GM12878 (cell line): ENCODE data around the gene MTRR. TPM values are rescaled to one million over a fixed set of nuclear protein-coding genes. Genes with fewer than 3 reads are reported as not detected.

ENCODE experiments used
- CHD4 ChIP-seq: fragments of 200-600 bp; sonication (generic); IDR thresholded peaks from 2 replicates; pipeline ENCODE4 v1.6.1; 2016; ENCODE audit warnings: mild to moderate bottlenecking
- ESRRA ChIP-seq: IDR thresholded peaks from 2 replicates; pipeline ENCODE4 v1.6.1; 2012; ENCODE audit warnings: mild to moderate bottlenecking, low read length, improper control_type of control experiment
- GABPA ChIP-seq: IDR thresholded peaks from 2 replicates; pipeline ENCODE4 v1.6.1; 2014; ENCODE audit warnings: antibody characterized with exemption, low read depth, mild to moderate bottlenecking, inconsistent platforms
- IKZF1 ChIP-seq: fragments of 450-650 bp; conservative IDR thresholded peaks from 2 replicates; pipeline ENCODE4 v1.6.1; 2017; ENCODE audit warnings: antibody characterized with exemption, mild to moderate bottlenecking
- JUND ChIP-seq: IDR thresholded peaks from 2 replicates; pipeline ENCODE4 v1.6.1; 2012; ENCODE audit warnings: low read depth, mild to moderate bottlenecking, low read length, improper control_type of control experiment, moderate library complexity
- MLLT1 ChIP-seq: fragments of 450-650 bp; IDR thresholded peaks from 2 replicates; pipeline ENCODE4 v1.6.1; 2016; ENCODE audit warnings: mild to moderate bottlenecking
- NR2C1 ChIP-seq: fragments of 450-650 bp; IDR thresholded peaks from 2 replicates; pipeline ENCODE4 v1.6.1; 2017; ENCODE audit warnings: antibody characterized with exemption, mild to moderate bottlenecking, moderate library complexity
- REST ChIP-seq: IDR thresholded peaks from 2 replicates; pipeline ENCODE4 v1.6.1; 2012; ENCODE audit warnings: mild to moderate bottlenecking, low read depth, low read length
- SMARCA5 ChIP-seq: fragments of 450-650 bp; IDR thresholded peaks from 2 replicates; pipeline ENCODE4 v1.6.1; 2017; ENCODE audit warnings: mild to moderate bottlenecking
- ZNF592 ChIP-seq: fragments of 450-650 bp; IDR thresholded peaks from 2 replicates; pipeline ENCODE4 v1.6.1; 2017; ENCODE audit warnings: mild to moderate bottlenecking, moderate library complexity
- polyA plus RNA-seq, 11 experiments: library from polyadenylated mRNA; depleted of rRNA in 4 of 11; unstranded in 6 of 11; stranded (reverse) in 5 of 11; fragments of >200 nt; fragmentation: Nextera tagmentation in 4 of 11; fragmentation: Illumina TruSeq in 1 of 11; extraction: Ambion mirVana in 4 of 11; extraction: Trizol in 1 of 11; gene quantifications; 1 replicate in 1 of 11; 2 replicates in 10 of 11; pipeline versions ENCODE4 v1.2.1 to v1.2.3, GENCODE V29; 2011 to 2016; ENCODE audit warnings: inconsistent platforms in 2 of 11, missing spikeins in 2 of 11, low read depth in 1 of 11
- total RNA-seq, 4 experiments: library from RNA; depleted of rRNA in 3 of 4; stranded (reverse); fragments of >200 nt in 3 of 4; fragmentation: Illumina TruSeq in 1 of 4; extraction: Trizol in 1 of 4; gene quantifications; 2 replicates each; pipeline versions ENCODE4 v1.2.1 to v1.2.3, GENCODE V29; 2013 to 2021
- TF ChIP-seq, protein P1 (sequence below), 3 experiments: IDR thresholded peaks in 2 of 3; conservative IDR thresholded peaks in 1 of 3; 2 replicates each; pipeline ENCODE4 v1.5.1; 2011; ENCODE audit warnings: low read depth in 3 of 3, low read length in 3 of 3, mild to moderate bottlenecking in 3 of 3, control low read depth in 2 of 3, moderate library complexity in 2 of 3, inconsistent platforms in 1 of 3, mixed read lengths in 1 of 3; ENCODE audit not compliant: control insufficient read depth in 2 of 3, insufficient read depth in 1 of 3; ENCODE audit errors: extremely low read depth in 1 of 3
- TF ChIP-seq, protein P2 (sequence below): IDR thresholded peaks from 2 replicates; pipeline ENCODE4 v1.6.1; 2012; ENCODE audit warnings: improper control_type of control experiment, low read depth, low read length; ENCODE audit not compliant: insufficient replicate concordance

MTRR gene
- total and polyA plus RNA-seq, 10 of the 15 experiments (the other 5 are each of a cell fraction or from before 2014, with no cell fraction given), result 13.8 to 76.9 (median 38.0) TPM

DNA sequence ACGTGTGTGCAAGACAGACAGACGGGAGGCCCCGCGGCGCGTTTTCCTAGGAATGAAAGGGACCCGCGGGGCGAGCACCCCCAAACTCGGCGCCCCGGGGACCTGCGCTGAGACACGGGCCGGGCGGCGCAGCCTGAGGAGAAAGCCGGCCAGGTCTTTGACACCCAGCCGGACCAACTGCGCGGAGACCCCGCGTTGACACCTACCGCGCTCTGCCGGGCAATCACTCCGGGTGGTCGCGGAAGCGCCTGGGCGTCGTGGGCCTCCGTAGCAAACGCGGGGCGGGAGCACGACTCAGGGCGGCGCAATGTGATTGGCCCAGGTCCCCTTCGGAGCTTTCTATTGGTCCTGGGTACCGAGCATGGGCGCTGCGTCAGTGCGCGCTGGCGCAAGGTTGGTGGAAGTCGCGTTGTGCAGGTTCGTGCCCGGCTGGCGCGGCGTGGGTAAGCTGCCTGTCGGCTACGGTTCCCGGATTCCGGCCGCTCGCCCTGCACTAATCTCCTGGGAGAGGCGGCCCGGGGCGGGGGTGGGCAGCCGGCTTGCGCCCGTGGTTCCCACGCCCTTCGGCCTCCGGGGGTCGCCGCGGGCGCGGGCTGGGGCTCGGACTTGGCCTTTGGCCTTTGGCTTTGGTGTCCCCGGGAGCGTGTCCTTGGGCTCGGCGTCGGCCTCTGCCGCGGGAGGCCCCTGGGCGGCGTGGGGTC, at the start of gene MTRR, which contains the start of gene FASTKD3 (continued):
- TF ChIP-seq, protein P1, sequence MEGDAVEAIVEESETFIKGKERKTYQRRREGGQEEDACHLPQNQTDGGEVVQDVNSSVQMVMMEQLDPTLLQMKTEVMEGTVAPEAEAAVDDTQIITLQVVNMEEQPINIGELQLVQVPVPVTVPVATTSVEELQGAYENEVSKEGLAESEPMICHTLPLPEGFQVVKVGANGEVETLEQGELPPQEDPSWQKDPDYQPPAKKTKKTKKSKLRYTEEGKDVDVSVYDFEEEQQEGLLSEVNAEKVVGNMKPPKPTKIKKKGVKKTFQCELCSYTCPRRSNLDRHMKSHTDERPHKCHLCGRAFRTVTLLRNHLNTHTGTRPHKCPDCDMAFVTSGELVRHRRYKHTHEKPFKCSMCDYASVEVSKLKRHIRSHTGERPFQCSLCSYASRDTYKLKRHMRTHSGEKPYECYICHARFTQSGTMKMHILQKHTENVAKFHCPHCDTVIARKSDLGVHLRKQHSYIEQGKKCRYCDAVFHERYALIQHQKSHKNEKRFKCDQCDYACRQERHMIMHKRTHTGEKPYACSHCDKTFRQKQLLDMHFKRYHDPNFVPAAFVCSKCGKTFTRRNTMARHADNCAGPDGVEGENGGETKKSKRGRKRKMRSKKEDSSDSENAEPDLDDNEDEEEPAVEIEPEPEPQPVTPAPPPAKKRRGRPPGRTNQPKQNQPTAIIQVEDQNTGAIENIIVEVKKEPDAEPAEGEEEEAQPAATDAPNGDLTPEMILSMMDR (IDR thresholded peaks at IDR 0.05 in 2 of 3, conservative IDR thresholded peaks at IDR 0.05 in 1 of 3; ENCODE audit: control insufficient read depth in 2 of 3, extremely low read depth in 1 of 3, insufficient read depth in 1 of 3, low read depth in 3 of 3, low read length in 3 of 3), result no peak
- TF ChIP-seq, protein P2, sequence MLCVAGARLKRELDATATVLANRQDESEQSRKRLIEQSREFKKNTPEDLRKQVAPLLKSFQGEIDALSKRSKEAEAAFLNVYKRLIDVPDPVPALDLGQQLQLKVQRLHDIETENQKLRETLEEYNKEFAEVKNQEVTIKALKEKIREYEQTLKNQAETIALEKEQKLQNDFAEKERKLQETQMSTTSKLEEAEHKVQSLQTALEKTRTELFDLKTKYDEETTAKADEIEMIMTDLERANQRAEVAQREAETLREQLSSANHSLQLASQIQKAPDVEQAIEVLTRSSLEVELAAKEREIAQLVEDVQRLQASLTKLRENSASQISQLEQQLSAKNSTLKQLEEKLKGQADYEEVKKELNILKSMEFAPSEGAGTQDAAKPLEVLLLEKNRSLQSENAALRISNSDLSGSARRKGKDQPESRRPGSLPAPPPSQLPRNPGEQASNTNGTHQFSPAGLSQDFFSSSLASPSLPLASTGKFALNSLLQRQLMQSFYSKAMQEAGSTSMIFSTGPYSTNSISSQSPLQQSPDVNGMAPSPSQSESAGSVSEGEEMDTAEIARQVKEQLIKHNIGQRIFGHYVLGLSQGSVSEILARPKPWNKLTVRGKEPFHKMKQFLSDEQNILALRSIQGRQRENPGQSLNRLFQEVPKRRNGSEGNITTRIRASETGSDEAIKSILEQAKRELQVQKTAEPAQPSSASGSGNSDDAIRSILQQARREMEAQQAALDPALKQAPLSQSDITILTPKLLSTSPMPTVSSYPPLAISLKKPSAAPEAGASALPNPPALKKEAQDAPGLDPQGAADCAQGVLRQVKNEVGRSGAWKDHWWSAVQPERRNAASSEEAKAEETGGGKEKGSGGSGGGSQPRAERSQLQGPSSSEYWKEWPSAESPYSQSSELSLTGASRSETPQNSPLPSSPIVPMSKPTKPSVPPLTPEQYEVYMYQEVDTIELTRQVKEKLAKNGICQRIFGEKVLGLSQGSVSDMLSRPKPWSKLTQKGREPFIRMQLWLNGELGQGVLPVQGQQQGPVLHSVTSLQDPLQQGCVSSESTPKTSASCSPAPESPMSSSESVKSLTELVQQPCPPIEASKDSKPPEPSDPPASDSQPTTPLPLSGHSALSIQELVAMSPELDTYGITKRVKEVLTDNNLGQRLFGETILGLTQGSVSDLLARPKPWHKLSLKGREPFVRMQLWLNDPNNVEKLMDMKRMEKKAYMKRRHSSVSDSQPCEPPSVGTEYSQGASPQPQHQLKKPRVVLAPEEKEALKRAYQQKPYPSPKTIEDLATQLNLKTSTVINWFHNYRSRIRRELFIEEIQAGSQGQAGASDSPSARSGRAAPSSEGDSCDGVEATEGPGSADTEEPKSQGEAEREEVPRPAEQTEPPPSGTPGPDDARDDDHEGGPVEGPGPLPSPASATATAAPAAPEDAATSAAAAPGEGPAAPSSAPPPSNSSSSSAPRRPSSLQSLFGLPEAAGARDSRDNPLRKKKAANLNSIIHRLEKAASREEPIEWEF, result no peak
- TF ChIP-seq ESRRA, result no peak
- TF ChIP-seq REST, result no peak
- 0 out of 2 replicates have a peak, but pooled peaks have one; percentile 33 for TF ChIP-seq MLLT1
- no peak for TF ChIP-seq CHD4
- no peak for TF ChIP-seq NR2C1
- TF ChIP-seq JUND, result no peak
- TF ChIP-seq GABPA, result no peak
- TF ChIP-seq ZNF592, result no peak
- peak; percentile 77 for TF ChIP-seq IKZF1
- TF ChIP-seq SMARCA5, result no peak
